ENCODE data around the gene PLA2G1B.

GRCh38 chr12:120352117-120352516 lies 24.5 kb upstream of the PLA2G1B start:
- TF ChIP-seq CTCF (conservative IDR thresholded peaks at IDR 0.05; ENCODE audit: low read length): no peak
- no peak for TF ChIP-seq EZH2phosphoT487 (IDR thresholded peaks at IDR 0.05; ENCODE audit: borderline replicate concordance, low read depth, low read length)
